ENCODE measurements around the gene WAC.
A peak's percentile ranks its signal among the peaks of the same experiment; 100 is the strongest.
"Not testable (repeated sequence)": the region's sequence is repeated elsewhere in the genome, so short reads cannot be mapped to it uniquely, and the experiment has no call there.

The WAC gene

DNA sequence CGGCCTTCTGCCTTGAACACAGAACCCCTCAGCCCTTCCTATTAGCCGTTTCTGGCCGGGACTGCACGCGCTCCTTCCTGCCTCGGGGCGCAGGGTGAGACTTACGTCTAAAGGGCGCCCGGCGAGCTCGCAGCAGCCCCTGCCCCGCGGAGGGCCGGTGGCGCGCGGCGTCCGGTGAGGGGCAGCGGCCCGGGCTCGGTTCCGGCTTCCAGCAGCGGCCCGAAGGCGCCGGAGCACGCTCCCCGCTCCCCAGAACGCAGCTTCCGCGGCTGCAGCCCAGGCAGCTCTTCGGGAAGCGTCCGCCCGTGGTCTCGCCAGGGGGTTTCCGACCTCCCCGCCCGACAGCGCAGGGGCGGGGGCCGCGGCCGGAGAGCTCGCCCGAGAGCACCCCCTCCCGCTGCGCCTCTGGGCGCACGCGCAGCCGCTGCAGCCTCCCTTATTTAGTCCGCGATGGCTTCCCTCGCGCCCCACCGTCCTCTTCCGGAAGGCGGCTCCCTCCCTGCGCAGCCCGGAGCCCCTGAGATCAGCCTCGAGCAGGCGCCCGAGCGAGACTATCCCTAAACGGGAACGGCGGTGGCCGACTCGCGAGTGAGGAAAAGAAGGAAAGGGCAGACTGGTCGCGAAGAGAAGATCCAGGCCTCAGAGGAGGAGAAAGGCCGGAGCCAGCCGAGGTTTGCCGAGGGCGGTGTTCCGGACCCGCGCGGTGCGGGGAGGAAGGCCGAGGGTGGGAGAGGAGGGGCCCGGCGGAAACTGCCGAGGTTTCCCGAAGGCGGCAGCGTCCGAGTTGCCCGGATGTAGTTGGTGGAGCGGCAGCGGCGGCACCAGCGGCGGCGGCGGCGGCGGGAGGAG lies at the start of gene WAC:
WAC (plus strand) TSS at position 782 of the 849 bp plus-strand sequence. CDS start 462 bp downstream, outside the sequence.
- DNase-seq, result peak; percentile 88
- in situ Hi-C loops (cut with HindIII; ENCODE audit: low pct_ligation_motif_present, low pct_unique_long_range_greater_than_20kb, low sequenced_read_pairs), result no loop called here

GRCh38 chr10:28489206-28489605 lies 43.7 kb upstream of the WAC start:
- no peak for DNase-seq
- in situ Hi-C loops (cut with HindIII; ENCODE audit: low pct_ligation_motif_present, low pct_unique_long_range_greater_than_20kb, low sequenced_read_pairs), result no loop called here

DNA sequence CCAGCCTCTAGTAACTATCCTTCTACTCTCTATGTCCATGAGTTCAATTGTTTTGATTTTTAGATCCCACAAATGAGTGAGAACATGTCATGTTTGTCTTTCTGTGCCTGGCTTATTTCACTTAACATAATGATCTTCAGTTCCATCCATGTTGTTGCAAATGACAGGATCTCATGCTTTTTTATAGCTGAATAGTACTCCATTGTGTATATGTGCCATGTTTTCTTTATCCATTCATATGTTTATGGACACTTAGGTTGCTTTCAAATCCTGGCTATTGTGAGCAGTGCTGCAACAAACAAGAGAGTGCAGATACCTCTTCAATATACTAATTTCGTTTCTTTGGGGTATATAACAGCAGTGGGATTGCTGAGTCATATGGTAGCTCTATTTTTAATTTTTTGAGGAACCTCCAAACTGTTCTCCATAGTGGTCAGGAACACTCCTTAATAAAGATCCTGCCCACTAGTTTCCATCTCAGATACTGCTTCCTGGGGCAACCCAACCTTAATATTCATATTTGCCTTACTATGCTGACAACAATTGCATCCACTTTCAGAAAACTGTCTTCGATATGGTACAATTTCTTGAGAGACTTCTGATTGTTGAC lies 42.6 kb upstream of the WAC start:
- DNase-seq; in situ Hi-C loops (cut with HindIII; ENCODE audit: low pct_ligation_motif_present, low pct_unique_long_range_greater_than_20kb, low sequenced_read_pairs): not testable (repeated sequence)

DNA sequence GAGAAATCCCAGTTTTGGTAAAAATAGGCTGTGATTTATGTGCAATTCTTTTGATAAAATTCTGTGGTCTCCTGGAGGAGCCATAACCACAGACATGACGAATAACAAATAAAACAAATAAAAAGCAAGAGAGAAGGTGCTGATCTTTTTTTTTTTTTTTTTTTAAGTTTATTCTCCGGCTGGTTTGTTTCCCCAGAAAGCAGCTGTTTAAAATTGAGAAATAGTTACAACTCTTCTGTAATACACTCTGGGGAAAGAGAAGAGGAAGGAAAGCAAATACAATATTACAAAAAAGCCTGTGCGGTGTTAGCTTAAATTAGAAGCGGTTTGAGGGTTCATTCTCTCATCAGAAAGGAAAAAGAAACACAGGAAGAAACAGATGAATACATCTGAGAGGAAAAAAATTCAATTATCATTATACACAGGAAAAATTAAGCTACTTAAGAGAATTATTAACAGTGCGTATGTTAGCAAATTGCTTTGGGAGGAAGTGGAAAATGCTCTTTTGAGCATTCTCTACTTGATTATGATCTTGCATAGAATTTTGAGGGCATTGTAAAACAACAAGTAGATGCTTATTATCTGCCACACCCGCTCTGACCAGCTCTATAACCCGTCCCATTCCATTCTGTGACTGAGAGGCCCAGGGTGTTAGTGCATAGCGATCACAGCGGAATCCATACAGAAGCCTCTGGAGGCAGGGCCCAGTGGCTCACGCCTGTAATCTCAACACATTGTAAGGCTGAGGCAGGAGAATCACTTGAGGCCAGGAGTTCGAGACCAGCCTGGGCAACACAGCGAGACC lies 40.6 kb upstream of the WAC start:
- in situ Hi-C loops (cut with HindIII; ENCODE audit: low pct_ligation_motif_present, low pct_unique_long_range_greater_than_20kb, low sequenced_read_pairs), result no loop called here
- no peak for DNase-seq

DNA sequence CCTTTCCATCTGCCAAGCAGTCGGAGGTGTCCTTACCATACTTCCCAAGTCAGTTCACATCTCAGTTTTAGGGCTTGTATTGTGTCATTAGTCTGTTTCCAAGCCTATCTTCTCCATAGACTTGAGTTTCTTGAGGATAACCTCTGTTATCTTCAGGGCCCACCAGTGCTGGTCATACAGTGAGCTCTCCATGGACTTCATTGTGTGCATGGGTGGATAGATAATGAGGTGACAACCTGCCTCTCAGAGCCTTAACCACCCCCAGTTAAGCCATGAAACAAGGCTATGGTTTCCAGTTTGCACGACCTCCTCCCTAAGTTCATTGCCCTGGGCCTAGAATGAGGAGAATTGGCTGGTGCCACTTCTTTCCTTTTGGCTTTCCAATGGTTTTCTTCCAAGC lies 38.5 kb upstream of the WAC start:
- in situ Hi-C loops (cut with HindIII; ENCODE audit: low pct_ligation_motif_present, low pct_unique_long_range_greater_than_20kb, low sequenced_read_pairs), result no loop called here
- DNase-seq, result no peak

DNA sequence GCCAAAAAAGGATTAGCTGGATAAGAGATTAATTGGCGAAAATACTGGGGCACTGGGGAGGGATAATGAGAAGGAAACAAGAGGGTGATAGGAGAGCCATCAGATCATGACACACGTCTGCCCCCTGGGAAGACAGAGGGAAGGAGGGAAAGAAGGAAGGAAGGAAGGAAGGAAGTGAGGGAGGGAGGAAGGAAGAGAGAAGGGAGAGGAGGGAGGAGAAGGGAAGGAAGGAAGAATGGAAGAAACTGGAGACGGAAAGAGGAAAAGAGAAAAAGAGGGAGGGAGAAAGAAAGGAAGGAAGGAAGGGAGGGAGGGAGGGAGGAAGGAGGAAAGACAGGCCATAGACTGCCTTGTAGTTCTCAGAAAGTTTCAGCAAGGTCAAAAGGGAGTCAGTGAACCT lies 37.8 kb upstream of the WAC start:
- in situ Hi-C loops (cut with HindIII; ENCODE audit: low pct_ligation_motif_present, low pct_unique_long_range_greater_than_20kb, low sequenced_read_pairs), result no loop called here
- DNase-seq, result no peak

DNA sequence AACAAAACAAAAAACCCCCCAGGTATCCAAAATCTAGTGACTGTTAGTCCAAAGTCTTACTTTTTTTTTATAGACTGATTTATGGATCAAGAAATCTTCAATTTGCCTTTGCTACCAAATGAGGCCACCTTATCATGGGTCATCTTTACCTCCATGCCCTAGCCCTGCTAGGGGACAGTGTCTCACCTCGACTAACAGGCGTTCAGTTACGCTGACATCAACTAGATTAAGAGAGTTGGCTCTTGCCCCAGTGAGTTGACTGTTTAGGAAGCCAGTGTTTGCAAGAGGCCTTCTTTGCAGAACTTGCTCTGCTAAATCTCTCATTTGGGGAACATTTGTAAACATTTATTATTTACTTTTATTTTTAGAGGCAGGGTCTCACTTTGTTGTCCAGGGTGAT lies 36.9 kb upstream of the WAC start:
- no peak for DNase-seq
- in situ Hi-C loops (cut with HindIII; ENCODE audit: low pct_ligation_motif_present, low pct_unique_long_range_greater_than_20kb, low sequenced_read_pairs), result no loop called here

DNA sequence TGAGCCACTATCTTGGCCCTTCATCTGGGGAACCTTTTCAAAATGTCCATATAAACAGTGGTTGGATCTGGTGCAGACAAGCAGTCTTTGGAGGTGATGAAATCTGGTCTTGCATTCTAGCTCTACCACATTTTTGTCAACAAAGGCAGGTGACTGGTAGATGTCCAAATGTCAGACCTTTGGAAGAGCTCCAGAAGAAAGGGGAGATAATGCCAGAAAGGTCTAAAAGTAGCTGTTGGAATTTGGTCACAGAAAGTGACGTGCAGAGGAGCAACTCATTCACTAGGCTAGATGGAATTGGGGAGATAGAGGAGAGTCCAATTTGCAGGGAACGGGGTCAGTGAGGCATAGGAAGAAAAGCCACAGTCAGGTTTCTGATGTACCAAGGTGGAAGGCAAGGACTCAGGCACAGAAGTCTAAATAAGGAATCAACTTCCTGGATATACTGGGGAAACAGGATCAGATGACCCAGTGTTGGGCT lies 36.4 kb upstream of the WAC start:
- no peak for DNase-seq
- in situ Hi-C loops (cut with HindIII; ENCODE audit: low pct_ligation_motif_present, low pct_unique_long_range_greater_than_20kb, low sequenced_read_pairs), result no loop called here

- DNase-seq, result no peak
- in situ Hi-C loops (cut with HindIII; ENCODE audit: low pct_ligation_motif_present, low pct_unique_long_range_greater_than_20kb, low sequenced_read_pairs), result no loop called here
Observed at GRCh38 chr10:28497313-28498126, 35.4 kb upstream of the WAC start.

DNA sequence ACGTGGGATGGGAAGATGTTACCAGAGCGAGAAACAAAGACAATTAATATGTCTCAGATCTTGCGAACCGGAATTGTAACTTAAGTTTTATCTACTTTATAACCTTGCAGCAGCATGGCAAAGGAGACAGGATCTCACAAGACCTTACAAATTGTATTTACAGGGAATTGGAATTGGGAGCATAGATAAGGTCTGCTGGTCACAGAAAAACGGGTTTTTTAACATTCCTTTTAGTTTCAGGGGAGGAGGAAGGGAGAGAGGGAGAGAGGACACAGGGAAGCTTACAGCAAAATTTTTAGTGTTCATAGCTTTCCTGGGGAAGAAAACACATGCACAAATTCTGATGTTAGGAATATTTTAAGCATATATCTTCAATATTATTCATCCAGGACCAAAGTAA lies 32.7 kb upstream of the WAC start:
- DNase-seq; in situ Hi-C loops (cut with HindIII; ENCODE audit: low pct_ligation_motif_present, low pct_unique_long_range_greater_than_20kb, low sequenced_read_pairs): not testable (repeated sequence)

DNA sequence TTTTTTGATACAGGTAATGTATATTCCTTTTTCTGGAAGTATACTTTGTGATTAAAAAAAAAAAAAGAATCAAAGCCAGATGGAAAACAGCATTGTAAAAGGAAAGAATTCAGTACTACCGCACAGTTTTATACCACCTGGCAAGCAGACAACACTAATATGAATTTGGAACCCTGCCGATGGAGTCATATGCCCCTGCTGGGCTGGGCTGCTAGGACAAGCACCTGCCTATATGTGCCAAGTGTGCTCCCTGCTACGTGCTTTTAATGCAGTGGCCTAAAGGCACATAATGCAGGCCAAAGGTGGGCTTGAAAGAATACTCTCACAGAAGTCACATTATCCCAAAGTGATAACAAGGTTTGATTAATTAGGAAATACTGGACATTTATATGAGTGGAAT lies 29.8 kb upstream of the WAC start:
- peak; percentile 46 for DNase-seq
- in situ Hi-C loops (cut with HindIII; ENCODE audit: low pct_ligation_motif_present, low pct_unique_long_range_greater_than_20kb, low sequenced_read_pairs), result no loop called here

GRCh38 chr10:28505359-28505959 lies 27.5 kb upstream of the WAC start:
- DNase-seq, result no peak
- in situ Hi-C loops (cut with HindIII; ENCODE audit: low pct_ligation_motif_present, low pct_unique_long_range_greater_than_20kb, low sequenced_read_pairs), result no loop called here

- DNase-seq, result no peak
- in situ Hi-C loops (cut with HindIII; ENCODE audit: low pct_ligation_motif_present, low pct_unique_long_range_greater_than_20kb, low sequenced_read_pairs), result no loop called here
Observed at GRCh38 chr10:28508304-28508925, 24.5 kb upstream of the WAC start.

DNA sequence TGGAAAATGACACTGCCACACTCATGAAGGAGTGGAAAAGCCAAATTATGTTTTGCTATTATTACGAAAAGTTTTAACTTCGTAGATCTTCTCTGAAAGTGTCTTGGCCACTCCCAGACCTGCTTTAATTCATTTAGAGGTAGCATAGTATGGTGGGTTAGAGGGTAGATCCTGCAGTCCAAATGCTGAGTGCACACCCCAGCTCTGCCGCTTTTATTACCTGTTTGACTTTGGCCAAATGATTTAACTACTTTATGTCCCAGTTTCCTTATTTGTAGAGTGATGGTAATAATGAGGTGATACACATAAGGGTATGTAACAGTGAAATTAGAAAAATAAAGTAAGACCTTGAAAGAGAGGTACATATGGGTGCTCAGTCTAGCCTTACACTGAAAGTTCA lies 23.6 kb upstream of the WAC start:
- no peak for DNase-seq
- in situ Hi-C loops (cut with HindIII; ENCODE audit: low pct_ligation_motif_present, low pct_unique_long_range_greater_than_20kb, low sequenced_read_pairs), result no loop called here

DNA sequence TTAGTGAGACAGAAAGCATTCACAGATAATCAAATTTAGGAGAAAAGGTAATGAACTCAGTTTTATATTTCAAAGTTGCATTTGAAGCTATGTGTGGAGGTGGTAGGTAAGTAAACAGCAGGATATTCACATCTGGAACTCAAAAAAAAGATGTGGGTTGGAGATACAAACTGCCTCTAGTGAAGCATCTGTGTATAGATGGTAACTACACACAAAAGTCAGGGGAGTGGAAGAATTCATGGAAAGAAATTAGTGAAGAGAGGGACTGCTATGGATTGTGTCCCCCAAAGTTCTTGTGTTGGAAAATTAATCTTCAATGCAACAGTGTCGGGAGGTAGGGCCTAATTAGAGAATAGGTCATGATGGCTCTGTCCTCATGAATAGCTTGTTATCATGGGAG lies 18.3 kb upstream of the WAC start:
- in situ Hi-C loops (cut with HindIII; ENCODE audit: low pct_ligation_motif_present, low pct_unique_long_range_greater_than_20kb, low sequenced_read_pairs), result no loop called here

DNA sequence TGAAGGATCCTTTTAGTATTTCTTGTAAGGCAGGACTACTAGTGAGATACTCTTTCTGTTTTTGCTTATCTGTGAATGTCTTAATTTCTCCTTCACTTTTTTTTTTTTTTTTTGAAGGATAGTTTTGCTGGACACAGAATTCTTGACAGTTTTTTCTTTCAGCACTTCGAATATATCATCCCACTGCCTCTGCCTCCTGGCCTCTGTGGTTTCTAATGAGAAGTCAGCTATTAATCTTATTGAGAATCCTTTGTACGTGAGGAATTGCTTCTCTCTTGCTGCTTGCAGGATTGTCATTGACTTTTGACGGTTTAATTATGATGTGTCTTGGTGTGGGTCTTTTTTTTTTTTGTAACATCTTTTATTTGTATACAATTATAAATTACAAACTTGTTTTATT lies 12.6 kb upstream of the WAC start:
- in situ Hi-C loops (cut with HindIII; ENCODE audit: low pct_ligation_motif_present, low pct_unique_long_range_greater_than_20kb, low sequenced_read_pairs), result no loop called here
- DNase-seq, result no peak

More for the DNA sequence above, 18.3 kb upstream of the WAC start:
- no peak for DNase-seq

DNA sequence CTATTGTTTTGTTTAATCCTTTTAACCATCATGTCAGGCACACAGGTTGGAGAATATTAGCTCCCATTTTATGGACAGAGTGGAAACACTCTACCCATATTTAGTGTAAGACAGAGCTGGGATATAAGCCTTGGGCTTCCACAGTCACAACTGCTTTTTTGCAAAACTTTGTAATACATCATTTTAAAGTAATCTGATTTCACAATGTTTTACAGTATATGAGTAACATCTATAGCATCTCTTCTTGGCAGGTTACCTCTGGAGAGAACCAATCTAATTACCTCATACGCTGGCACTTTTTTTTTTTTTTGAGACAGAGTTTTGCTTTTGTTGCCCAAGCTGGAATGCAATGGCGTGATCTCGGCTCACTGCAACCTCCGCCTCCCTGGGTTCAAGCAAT lies 12.1 kb upstream of the WAC start:
- DNase-seq; in situ Hi-C loops (cut with HindIII; ENCODE audit: low pct_ligation_motif_present, low pct_unique_long_range_greater_than_20kb, low sequenced_read_pairs): not testable (repeated sequence)

DNA sequence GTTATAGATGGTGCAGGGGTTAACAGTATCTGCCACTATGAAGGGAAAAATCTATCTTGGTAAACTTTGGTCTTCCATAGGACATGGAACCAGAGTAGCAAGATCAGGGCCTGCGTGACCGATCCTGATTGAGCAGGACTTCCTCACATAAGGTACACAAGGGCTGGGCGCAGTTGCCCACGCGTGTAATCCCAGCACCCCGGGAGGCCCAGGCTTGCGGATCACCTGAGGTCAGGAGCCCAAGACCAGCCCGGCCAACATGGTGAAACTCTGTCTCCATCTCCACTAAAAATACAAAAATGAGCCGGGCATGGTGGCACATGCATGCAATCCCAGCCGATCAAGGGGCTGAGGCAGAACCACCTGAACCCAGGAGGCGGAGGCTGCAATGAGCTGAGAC lies 11.0 kb upstream of the WAC start:
- in situ Hi-C loops (cut with HindIII; ENCODE audit: low pct_ligation_motif_present, low pct_unique_long_range_greater_than_20kb, low sequenced_read_pairs); DNase-seq: not testable (repeated sequence)
